Breast epithelium (tissue), 3 donors: ENCODE data around the gene RBP3.

Experiments
- POLR2A ChIP-seq: fragments of 450-650 bp; IDR thresholded peaks from one replicate; pipeline ENCODE4 v1.6.1; 2016; ENCODE audit warnings: antibody characterized with exemption, mild to moderate bottlenecking, moderate library complexity
- TF ChIP-seq, protein P1 (sequence below), 3 donors: fragments of 450-650 bp; IDR thresholded peaks; one replicate each; pipeline ENCODE4 v1.5.1; 2016 to 2017; ENCODE audit warnings: antibody characterized with exemption in 3 of 3, mild to moderate bottlenecking in 3 of 3, moderate library complexity in 3 of 3

DNA sequence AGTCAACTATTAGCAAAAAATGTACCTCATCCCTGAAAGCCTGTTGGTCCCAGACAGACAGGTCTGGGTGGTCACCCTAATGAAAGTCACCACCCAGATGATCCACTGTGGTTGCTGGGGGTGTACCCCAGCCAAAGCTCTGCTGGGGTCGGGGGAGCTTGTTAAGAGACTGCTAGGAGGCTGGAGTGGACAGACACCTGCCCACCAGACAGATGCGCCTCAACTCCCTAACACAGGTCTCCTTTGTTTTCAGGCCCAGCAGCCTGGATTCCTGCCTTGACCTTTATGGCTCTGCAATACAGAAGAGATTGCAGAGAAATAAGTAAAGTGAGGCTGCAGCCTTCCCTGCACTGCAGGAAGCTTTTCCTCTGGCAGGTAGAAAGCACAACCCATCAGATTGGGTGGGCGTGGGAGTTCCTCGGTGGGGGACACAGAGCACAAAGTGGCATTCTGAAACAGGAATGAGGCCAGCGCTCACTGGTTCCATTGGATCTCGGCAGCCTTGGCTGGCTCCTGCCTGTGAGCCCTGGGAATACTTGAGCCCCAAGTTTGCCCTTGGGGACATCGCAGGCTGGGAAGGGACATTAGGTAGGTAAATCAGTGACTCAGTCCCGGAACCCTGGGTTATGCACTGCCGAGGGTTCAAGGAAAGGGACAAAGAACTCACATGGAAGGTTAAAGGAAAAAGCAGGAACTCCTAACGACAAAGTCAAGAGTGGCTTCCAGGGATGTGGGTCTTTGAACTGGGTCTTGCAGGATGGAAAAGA lies 53.9 kb downstream of the RBP3 start:
- TF ChIP-seq POLR2A: no peak
- TF ChIP-seq, protein P1, sequence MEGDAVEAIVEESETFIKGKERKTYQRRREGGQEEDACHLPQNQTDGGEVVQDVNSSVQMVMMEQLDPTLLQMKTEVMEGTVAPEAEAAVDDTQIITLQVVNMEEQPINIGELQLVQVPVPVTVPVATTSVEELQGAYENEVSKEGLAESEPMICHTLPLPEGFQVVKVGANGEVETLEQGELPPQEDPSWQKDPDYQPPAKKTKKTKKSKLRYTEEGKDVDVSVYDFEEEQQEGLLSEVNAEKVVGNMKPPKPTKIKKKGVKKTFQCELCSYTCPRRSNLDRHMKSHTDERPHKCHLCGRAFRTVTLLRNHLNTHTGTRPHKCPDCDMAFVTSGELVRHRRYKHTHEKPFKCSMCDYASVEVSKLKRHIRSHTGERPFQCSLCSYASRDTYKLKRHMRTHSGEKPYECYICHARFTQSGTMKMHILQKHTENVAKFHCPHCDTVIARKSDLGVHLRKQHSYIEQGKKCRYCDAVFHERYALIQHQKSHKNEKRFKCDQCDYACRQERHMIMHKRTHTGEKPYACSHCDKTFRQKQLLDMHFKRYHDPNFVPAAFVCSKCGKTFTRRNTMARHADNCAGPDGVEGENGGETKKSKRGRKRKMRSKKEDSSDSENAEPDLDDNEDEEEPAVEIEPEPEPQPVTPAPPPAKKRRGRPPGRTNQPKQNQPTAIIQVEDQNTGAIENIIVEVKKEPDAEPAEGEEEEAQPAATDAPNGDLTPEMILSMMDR (IDR thresholded peaks at IDR 0.05): no peak
